ENCODE measurements around the gene DDX1.
A peak's percentile ranks its signal among the peaks of the same experiment; 100 is the strongest.

DDX1 gene

GRCh38 chr2:15565392-15565791 lies 26.3 kb upstream of the DDX1 start:
- no peak for TF ChIP-seq CTCF (IDR thresholded peaks at IDR 0.05; ENCODE audit: low read depth, low read length)

GRCh38 chr2:15565994-15566671 lies 25.5 kb upstream of the DDX1 start:
- no peak for DNase-seq (ENCODE audit: extremely low read depth, low read depth)
- no peak for TF ChIP-seq CTCF (IDR thresholded peaks at IDR 0.05; ENCODE audit: low read depth, low read length)

More at GRCh38 chr2:15565392-15565791, 26.3 kb upstream of the DDX1 start:
- no peak for DNase-seq (ENCODE audit: extremely low read depth, low read depth)

- TF ChIP-seq CTCF (IDR thresholded peaks at IDR 0.05; ENCODE audit: low read depth, low read length), result no peak
- DNase-seq (ENCODE audit: extremely low read depth, low read depth), result no peak
Measured at GRCh38 chr2:15566912-15567311, 24.8 kb upstream of the DDX1 start.

- no peak for DNase-seq (ENCODE audit: extremely low read depth, low read depth)
- TF ChIP-seq CTCF (IDR thresholded peaks at IDR 0.05; ENCODE audit: low read depth, low read length), result no peak
Measured at GRCh38 chr2:15568874-15569273, 22.8 kb upstream of the DDX1 start.

GRCh38 chr2:15570104-15570503 lies 21.6 kb upstream of the DDX1 start:
- DNase-seq (ENCODE audit: extremely low read depth, low read depth), result no peak
- no peak for TF ChIP-seq CTCF (IDR thresholded peaks at IDR 0.05; ENCODE audit: low read depth, low read length)

- TF ChIP-seq CTCF (IDR thresholded peaks at IDR 0.05; ENCODE audit: low read depth, low read length), result no peak
Measured at GRCh38 chr2:15571729-15572128, 19.9 kb upstream of the DDX1 start.

GRCh38 chr2:15577071-15577735 lies 14.5 kb upstream of the DDX1 start:
- DNase-seq (ENCODE audit: extremely low read depth, low read depth), result peak; percentile 54
- peak; percentile 94 for TF ChIP-seq CTCF (IDR thresholded peaks at IDR 0.05; ENCODE audit: low read depth, low read length)

More at GRCh38 chr2:15571729-15572128, 19.9 kb upstream of the DDX1 start:
- no peak for DNase-seq (ENCODE audit: extremely low read depth, low read depth)
